Neural progenitor cell (in vitro differentiated cells): Measurements from ENCODE around the gene SPATA31D3. TPM values are rescaled to one million over a fixed set of nuclear protein-coding genes. Genes with fewer than 3 reads are reported as not detected.
"Not testable (repeated sequence)": the region's sequence is repeated elsewhere in the genome, so short reads cannot be mapped to it uniquely, and the experiment has no call there.

Experiments used
- DNase-seq: peaks from one replicate; pipeline ENCODE4 v3.0.0-alpha.2; 2016; ENCODE audit warnings: low spot score
- H2AFZ ChIP-seq: fragments of 200-600 bp; sonication (generic); replicated peaks from 2 replicates; pipeline ENCODE4 v1.6.1; 2016; ENCODE audit warnings: antibody characterized with exemption
- H3F3A ChIP-seq: fragments of 200-600 bp; sonication (generic); 2 replicates; pipeline ENCODE4 v1.6.1; 2016; ENCODE audit warnings: antibody characterized with exemption, low read depth
- H3K27ac ChIP-seq: fragments of 200-600 bp; sonication (generic); 2 replicates; pipeline ENCODE4 v1.5.1; 2016; ENCODE audit warnings: mild to moderate bottlenecking
- H3K27me3 ChIP-seq: fragments of 200-600 bp; sonication (generic); 2 replicates; pipeline ENCODE4 v1.6.1; 2016; ENCODE audit warnings: mild to moderate bottlenecking, moderate library complexity
- H3K36me3 ChIP-seq: fragments of 200-600 bp; sonication (generic); 2 replicates; pipeline ENCODE4 v1.5.1; 2016
- H3K4me1 ChIP-seq: fragments of 200-600 bp; sonication (generic); 2 replicates; pipeline ENCODE4 v1.6.1; 2016; ENCODE audit warnings: mixed run types
- H3K4me2 ChIP-seq: fragments of 200-600 bp; sonication (generic); 2 replicates; pipeline ENCODE4 v1.6.1; 2016
- H3K4me3 ChIP-seq: fragments of 200-600 bp; sonication (generic); 2 replicates; pipeline ENCODE4 v1.5.1; 2016
- H3K79me2 ChIP-seq: fragments of 200-600 bp; sonication (generic); 2 replicates; pipeline ENCODE4 v1.6.1; 2016; ENCODE audit warnings: low read depth
- H3K9ac ChIP-seq: fragments of 200-600 bp; sonication (generic); 2 replicates; pipeline ENCODE4 v1.6.1; 2016
- H3K9me3 ChIP-seq: fragments of 200-600 bp; sonication (generic); 2 replicates; pipeline ENCODE4 v1.5.1; 2016; ENCODE audit warnings: low read depth
- H4K20me1 ChIP-seq: fragments of 200-600 bp; sonication (generic); 2 replicates; pipeline ENCODE4 v1.6.1; 2016; ENCODE audit warnings: low read depth
- H3K27ac Mint-ChIP-seq: 3 replicates; pipeline ENCODE4 v1.8.0; 2021; ENCODE audit warnings: mixed read lengths
- H3K27me3 Mint-ChIP-seq: 2 replicates; pipeline ENCODE4 v1.8.0; 2022; ENCODE audit warnings: low read depth, mild to moderate bottlenecking, inconsistent platforms, moderate library complexity, mixed read lengths; ENCODE audit not compliant: insufficient read depth
- H3K36me3 Mint-ChIP-seq: 3 replicates; pipeline ENCODE4 v1.8.0; 2021; ENCODE audit warnings: mixed read lengths
- H3K4me1 Mint-ChIP-seq: 3 replicates; pipeline ENCODE4 v1.8.0; 2021; ENCODE audit warnings: mixed read lengths
- H3K4me3 Mint-ChIP-seq: 3 replicates; pipeline ENCODE4 v1.8.0; 2021; ENCODE audit warnings: mild to moderate bottlenecking, moderate library complexity, mixed read lengths
- H3K9me3 Mint-ChIP-seq: 3 replicates; pipeline ENCODE4 v1.8.0; 2020; ENCODE audit warnings: mixed read lengths
- CTCF ChIP-seq: fragments of 200-600 bp; sonication (generic); IDR thresholded peaks from 2 replicates; pipeline ENCODE4 v1.5.1; 2017; ENCODE audit warnings: antibody characterized with exemption, mild to moderate bottlenecking
- EZH2 ChIP-seq: fragments of 200-600 bp; sonication (generic); IDR thresholded peaks from 2 replicates; pipeline ENCODE4 v1.6.1; 2017; ENCODE audit warnings: antibody characterized with exemption, mild to moderate bottlenecking, moderate library complexity
- EZH2phosphoT487 ChIP-seq: fragments of 200-600 bp; sonication (generic); IDR thresholded peaks from 2 replicates; pipeline ENCODE4 v1.6.1; 2017; ENCODE audit warnings: antibody characterized with exemption
- total RNA-seq: library from RNA; depleted of rRNA; stranded (reverse); fragments of >200 nt; gene quantifications from 2 replicates; pipeline ENCODE4 v1.2.3, GENCODE V29; 2015; ENCODE audit warnings: low replicate concordance

The SPATA31D3 gene
- total RNA-seq, 1 donor from 2014 or later, result not detected

- H4K20me1 ChIP-seq, result no peaks in the 10 kb centered on the region
- peaks cover 2% of the 10 kb centered on the region for H3K27me3 Mint-ChIP-seq
Observed at GRCh38 chr9:81986051-81986450, 42.8 kb downstream of the SPATA31D3 start.

GRCh38 chr9:81988472-81988871, 45.2 kb downstream of the SPATA31D3 start, which contains the start of gene SPATA31D1:
Gene SPATA31D1, plus strand, starts transcription at chr9:81988772. Its CDS starts 47 bp downstream, at chr9:81988819.
- H3K27ac Mint-ChIP-seq, H3K4me1 Mint-ChIP-seq, H3K9me3 Mint-ChIP-seq, H3K4me1 ChIP-seq, H3K36me3 Mint-ChIP-seq, H3K4me2 ChIP-seq, H3K4me3 ChIP-seq, H3K4me3 Mint-ChIP-seq, H3K27me3 ChIP-seq, H3K36me3 ChIP-seq, H3K9me3 ChIP-seq, H3K27me3 Mint-ChIP-seq, H3K79me2 ChIP-seq, DNase-seq, H2AFZ ChIP-seq, H3K27ac ChIP-seq, H3K9ac ChIP-seq, H3F3A ChIP-seq, H4K20me1 ChIP-seq: not testable (repeated sequence)

More at GRCh38 chr9:81986051-81986450, 42.8 kb downstream of the SPATA31D3 start:
- no peaks in the 10 kb centered on the region for H3K4me1 ChIP-seq
- no peaks in the 10 kb centered on the region for H3K9me3 ChIP-seq
- no peaks in the 10 kb centered on the region for H3K36me3 ChIP-seq
- peaks cover 4% of the 10 kb centered on the region for H3K9me3 Mint-ChIP-seq
- no peak overlapping the region for H3K9ac ChIP-seq
- H3K27ac Mint-ChIP-seq, result no peak overlapping the region
- no peak for DNase-seq
- no peak overlapping the region for H3K4me3 Mint-ChIP-seq
- H3F3A ChIP-seq, result no peaks in the 10 kb centered on the region
- no peaks in the 10 kb centered on the region for H3K27me3 ChIP-seq
- no peak overlapping the region for H3K4me2 ChIP-seq
- no peak for TF ChIP-seq EZH2phosphoT487
- TF ChIP-seq CTCF, result no peak
- TF ChIP-seq EZH2, result no peak
- H3K79me2 ChIP-seq, result no peaks in the 10 kb centered on the region
- peaks cover under 1% of the 10 kb centered on the region for H3K36me3 Mint-ChIP-seq
- no peak overlapping the region for H3K27ac ChIP-seq
- H2AFZ ChIP-seq, result no peak overlapping the region
- no peak overlapping the region for H3K4me3 ChIP-seq
- H3K4me1 Mint-ChIP-seq, result peaks cover 7% of the 10 kb centered on the region

GRCh38 chr9:81989700-81990099, 46.4 kb downstream of the SPATA31D3 start:
- peaks cover 2% of the 10 kb centered on the region for H3K36me3 Mint-ChIP-seq
- Histone ChIP-seq H3K27me3 (no peaks in the 10 kb centered on the region), H2AFZ (no peak overlapping the region), H3K9me3 (no peaks in the 10 kb centered on the region), H4K20me1 (no peaks in the 10 kb centered on the region), H3K27ac (no peak overlapping the region), H3K36me3 (no peaks in the 10 kb centered on the region), H3K4me2 (no peak overlapping the region), H3F3A (no peaks in the 10 kb centered on the region), H3K4me1 (no peaks in the 10 kb centered on the region), H3K79me2 (no peaks in the 10 kb centered on the region), H3K9ac (no peak overlapping the region), H3K4me3 (no peak overlapping the region)
- peaks cover 9% of the 10 kb centered on the region for H3K9me3 Mint-ChIP-seq
- H3K4me3 Mint-ChIP-seq, result no peak overlapping the region
- H3K27me3 Mint-ChIP-seq, result peaks cover 2% of the 10 kb centered on the region
- TF ChIP-seq EZH2, result no peak
- TF ChIP-seq CTCF, result no peak
- TF ChIP-seq EZH2phosphoT487, result no peak
- H3K27ac Mint-ChIP-seq, result no peak overlapping the region
- no peak for DNase-seq
- no peaks in the 10 kb centered on the region for H3K4me1 Mint-ChIP-seq

GRCh38 chr9:81993656-81994055, 50.4 kb downstream of the SPATA31D3 start:
- peaks cover 2% of the 10 kb centered on the region for H3K36me3 Mint-ChIP-seq
- peaks cover 2% of the 10 kb centered on the region for H3K27me3 Mint-ChIP-seq
- DNase-seq, result no peak

More at GRCh38 chr9:81993656-81994055, 50.4 kb downstream of the SPATA31D3 start:
- Mint-ChIP-seq H3K9me3 (peaks cover 9% of the 10 kb centered on the region), H3K4me1 (no peaks in the 10 kb centered on the region), H3K4me3 (no peak overlapping the region), H3K27ac (no peak overlapping the region)
- Histone ChIP-seq H3K79me2 (no peaks in the 10 kb centered on the region), H4K20me1 (no peaks in the 10 kb centered on the region), H3K36me3 (no peaks in the 10 kb centered on the region), H3K4me2 (no peak overlapping the region), H3F3A (no peaks in the 10 kb centered on the region), H3K27me3 (no peaks in the 10 kb centered on the region), H3K4me1 (no peaks in the 10 kb centered on the region), H3K4me3 (no peak overlapping the region), H3K9me3 (no peaks in the 10 kb centered on the region), H3K9ac (no peak overlapping the region), H3K27ac (no peak overlapping the region), H2AFZ (no peak overlapping the region)
- TF ChIP-seq EZH2phosphoT487 (no peak), EZH2 (no peak), CTCF (no peak)

Other genes with a start within 250 kb of the SPATA31D3 start
- gene SPATA31D4, start 15.1 kb upstream of the SPATA31D3 start, total RNA-seq, result not detected in 2 replicates
- not detected in 2 replicates for gene SPATA31D1, start 45.3 kb downstream of the SPATA31D3 start, total RNA-seq